HL-60 (cell line): Measurements from ENCODE around the gene FOLR3.

ENCODE experiments used
- DNase-seq, 2 experiments: peaks; one replicate each; pipeline ENCODE4 v3.0.0-alpha.2; 2010 to 2020; ENCODE audit warnings: low read depth in 1 of 2, low spot score in 1 of 2
- H3K27ac ChIP-seq: fragments of 250-450 bp; sonication (Bioruptor Pico); replicated peaks from 2 replicates; pipeline ENCODE4 v1.5.1; 2020; ENCODE audit warnings: mild to moderate bottlenecking, moderate library complexity
- H3K27me3 ChIP-seq: fragments of 250-450 bp; sonication (Bioruptor Pico); 2 replicates; pipeline ENCODE4 v1.5.1; 2021; ENCODE audit warnings: mild to moderate bottlenecking, moderate library complexity; ENCODE audit not compliant: insufficient read depth, poor library complexity, severe bottlenecking
- H3K4me3 ChIP-seq: replicated peaks from 2 replicates; pipeline ENCODE4 v1.5.1; 2011; ENCODE audit warnings: mild to moderate bottlenecking, control low read depth, low read length; ENCODE audit not compliant: insufficient read depth
- GABPA ChIP-seq: IDR thresholded peaks from 2 replicates; pipeline ENCODE4 v1.6.1; 2012; ENCODE audit warnings: low read depth
- POLR2AphosphoS5 ChIP-seq: IDR thresholded peaks from 2 replicates; pipeline ENCODE4 v1.6.1; 2012; ENCODE audit warnings: low read depth
- SPI1 ChIP-seq: IDR thresholded peaks from 2 replicates; pipeline ENCODE4 v1.6.1; 2012; ENCODE audit warnings: low read depth, mild to moderate bottlenecking, borderline replicate concordance
- TF ChIP-seq, protein P1 (sequence below): IDR thresholded peaks from one replicate; pipeline ENCODE4 v1.5.1; 2011; ENCODE audit warnings: low read length, control low read depth, inconsistent platforms; ENCODE audit not compliant: insufficient read depth
- TF ChIP-seq, protein P2 (sequence below): IDR thresholded peaks from 2 replicates; pipeline ENCODE4 v1.6.1; 2012; ENCODE audit warnings: low read depth; ENCODE audit not compliant: insufficient replicate concordance

Gene FOLR3

DNA sequence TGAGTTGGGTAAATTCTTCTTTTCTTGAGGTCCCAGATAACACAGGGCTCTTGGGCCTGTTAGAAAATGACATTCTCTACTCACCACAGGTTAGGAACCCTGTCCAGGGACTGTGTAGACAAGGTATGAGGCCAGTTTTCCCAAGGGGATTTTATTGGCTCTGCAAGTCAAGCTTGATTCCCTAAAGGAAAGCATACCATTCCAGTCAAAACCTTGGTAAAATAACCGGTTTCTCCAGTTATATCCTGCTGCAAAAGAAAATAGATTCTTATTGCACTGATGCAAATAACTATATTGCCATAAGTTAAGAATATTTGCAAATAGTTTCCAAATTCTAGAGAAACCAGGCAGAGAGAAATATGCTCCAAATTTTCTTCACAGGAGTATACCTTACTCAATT, 9.6 kb upstream of the FOLR3 start:
- TF ChIP-seq SPI1 (no peak), GABPA (no peak), POLR2AphosphoS5 (no peak)
- TF ChIP-seq, protein P1, sequence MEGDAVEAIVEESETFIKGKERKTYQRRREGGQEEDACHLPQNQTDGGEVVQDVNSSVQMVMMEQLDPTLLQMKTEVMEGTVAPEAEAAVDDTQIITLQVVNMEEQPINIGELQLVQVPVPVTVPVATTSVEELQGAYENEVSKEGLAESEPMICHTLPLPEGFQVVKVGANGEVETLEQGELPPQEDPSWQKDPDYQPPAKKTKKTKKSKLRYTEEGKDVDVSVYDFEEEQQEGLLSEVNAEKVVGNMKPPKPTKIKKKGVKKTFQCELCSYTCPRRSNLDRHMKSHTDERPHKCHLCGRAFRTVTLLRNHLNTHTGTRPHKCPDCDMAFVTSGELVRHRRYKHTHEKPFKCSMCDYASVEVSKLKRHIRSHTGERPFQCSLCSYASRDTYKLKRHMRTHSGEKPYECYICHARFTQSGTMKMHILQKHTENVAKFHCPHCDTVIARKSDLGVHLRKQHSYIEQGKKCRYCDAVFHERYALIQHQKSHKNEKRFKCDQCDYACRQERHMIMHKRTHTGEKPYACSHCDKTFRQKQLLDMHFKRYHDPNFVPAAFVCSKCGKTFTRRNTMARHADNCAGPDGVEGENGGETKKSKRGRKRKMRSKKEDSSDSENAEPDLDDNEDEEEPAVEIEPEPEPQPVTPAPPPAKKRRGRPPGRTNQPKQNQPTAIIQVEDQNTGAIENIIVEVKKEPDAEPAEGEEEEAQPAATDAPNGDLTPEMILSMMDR: no peak
- TF ChIP-seq, protein P2, sequence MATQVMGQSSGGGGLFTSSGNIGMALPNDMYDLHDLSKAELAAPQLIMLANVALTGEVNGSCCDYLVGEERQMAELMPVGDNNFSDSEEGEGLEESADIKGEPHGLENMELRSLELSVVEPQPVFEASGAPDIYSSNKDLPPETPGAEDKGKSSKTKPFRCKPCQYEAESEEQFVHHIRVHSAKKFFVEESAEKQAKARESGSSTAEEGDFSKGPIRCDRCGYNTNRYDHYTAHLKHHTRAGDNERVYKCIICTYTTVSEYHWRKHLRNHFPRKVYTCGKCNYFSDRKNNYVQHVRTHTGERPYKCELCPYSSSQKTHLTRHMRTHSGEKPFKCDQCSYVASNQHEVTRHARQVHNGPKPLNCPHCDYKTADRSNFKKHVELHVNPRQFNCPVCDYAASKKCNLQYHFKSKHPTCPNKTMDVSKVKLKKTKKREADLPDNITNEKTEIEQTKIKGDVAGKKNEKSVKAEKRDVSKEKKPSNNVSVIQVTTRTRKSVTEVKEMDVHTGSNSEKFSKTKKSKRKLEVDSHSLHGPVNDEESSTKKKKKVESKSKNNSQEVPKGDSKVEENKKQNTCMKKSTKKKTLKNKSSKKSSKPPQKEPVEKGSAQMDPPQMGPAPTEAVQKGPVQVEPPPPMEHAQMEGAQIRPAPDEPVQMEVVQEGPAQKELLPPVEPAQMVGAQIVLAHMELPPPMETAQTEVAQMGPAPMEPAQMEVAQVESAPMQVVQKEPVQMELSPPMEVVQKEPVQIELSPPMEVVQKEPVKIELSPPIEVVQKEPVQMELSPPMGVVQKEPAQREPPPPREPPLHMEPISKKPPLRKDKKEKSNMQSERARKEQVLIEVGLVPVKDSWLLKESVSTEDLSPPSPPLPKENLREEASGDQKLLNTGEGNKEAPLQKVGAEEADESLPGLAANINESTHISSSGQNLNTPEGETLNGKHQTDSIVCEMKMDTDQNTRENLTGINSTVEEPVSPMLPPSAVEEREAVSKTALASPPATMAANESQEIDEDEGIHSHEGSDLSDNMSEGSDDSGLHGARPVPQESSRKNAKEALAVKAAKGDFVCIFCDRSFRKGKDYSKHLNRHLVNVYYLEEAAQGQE: no peak
- DNase-seq: no peak
- no peak overlapping the region for H3K4me3 ChIP-seq

DNA sequence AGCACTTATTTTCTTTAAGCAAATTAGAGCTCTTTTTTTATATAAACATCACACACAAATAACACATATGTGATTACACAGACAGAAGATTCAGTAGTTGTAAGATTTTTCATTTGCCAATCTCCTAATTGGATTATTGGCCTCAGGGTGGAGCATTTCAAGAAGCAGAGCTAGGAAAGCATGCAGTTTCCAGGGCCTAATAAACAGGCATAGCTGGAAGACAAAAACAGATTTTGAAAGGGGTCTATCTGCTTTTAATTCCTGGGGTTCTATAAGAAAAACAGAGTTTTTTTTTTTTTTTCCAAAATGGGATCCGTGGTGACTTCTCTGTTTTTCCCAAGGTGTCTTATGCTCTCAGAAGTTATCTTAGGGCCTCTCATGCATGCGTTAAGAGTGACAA, 7.6 kb upstream of the FOLR3 start:
- TF ChIP-seq, protein P2: no peak
- TF ChIP-seq, protein P1: no peak
- TF ChIP-seq GABPA: no peak
- no peak for TF ChIP-seq SPI1
- TF ChIP-seq POLR2AphosphoS5: no peak
- Histone ChIP-seq H3K27me3 (no peaks in the 10 kb centered on the region), H3K4me3 (no peak overlapping the region), H3K27ac (no peak overlapping the region)
- DNase-seq: no peak

More for the DNA sequence above, 9.6 kb upstream of the FOLR3 start:
- Histone ChIP-seq H3K27ac (no peak overlapping the region), H3K27me3 (no peaks in the 10 kb centered on the region)

DNA sequence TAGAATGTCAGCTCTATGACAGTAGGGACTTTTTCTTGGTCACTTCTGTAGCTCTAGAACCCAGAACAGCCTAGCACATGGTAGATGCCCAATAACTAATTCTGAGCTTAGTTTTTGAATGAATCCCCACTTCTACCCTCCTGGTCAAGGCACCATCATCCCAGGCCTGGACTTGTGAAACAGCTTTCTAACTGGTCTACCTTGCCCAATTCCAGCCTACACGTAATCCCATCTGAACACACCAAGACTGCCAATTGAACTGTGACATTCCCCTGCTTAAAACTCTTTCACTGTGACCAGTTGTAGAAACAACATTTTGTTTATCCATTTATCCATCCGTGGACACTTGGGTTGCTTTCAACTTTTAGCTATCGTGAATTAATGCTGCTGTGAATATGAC, 6.1 kb upstream of the FOLR3 start:
- Histone ChIP-seq H3K27ac (peak overlapping the region; percentile 13; the same call in 1 of the 2 replicates), H3K4me3 (no peak overlapping the region), H3K27me3 (no peaks in the 10 kb centered on the region)
- no peak for TF ChIP-seq SPI1
- TF ChIP-seq POLR2AphosphoS5: no peak
- TF ChIP-seq, protein P2: no peak
- TF ChIP-seq, protein P1: no peak
- no peak for TF ChIP-seq GABPA
- DNase-seq: no peak
